ENCODE results near the gene THOP1. TPM values are rescaled to one million over a fixed set of nuclear protein-coding genes. Genes with fewer than 3 reads are reported as not detected.
A peak's percentile ranks its signal among the peaks of the same experiment; 100 is the strongest.

The THOP1 gene
- total RNA-seq, 2 donors from 2014 or later = 40.5 to 145 TPM

- ATAC-seq (no peak), DNase-seq (ENCODE audit: low spot score in 2 of 2) (no peak)
- H3K9me3 Mint-ChIP-seq = peaks cover 9 to 20% of the 10 kb centered on the region in 2 donors
- H3K36me3 Mint-ChIP-seq = peaks cover 18 to 38% of the 10 kb centered on the region in 2 donors
- H3K27ac Mint-ChIP-seq = no peak overlapping the region
Measured at GRCh38 chr19:2846180-2846894, 61.0 kb downstream of the THOP1 start.

GRCh38 chr19:2847507-2847906 lies 62.2 kb downstream of the THOP1 start:
- H3K27ac Mint-ChIP-seq = no peak overlapping the region
- no peak for DNase-seq (ENCODE audit: low spot score in 2 of 2)
- peaks cover 29 to 45% of the 10 kb centered on the region in 2 donors for H3K36me3 Mint-ChIP-seq
- H3K9me3 Mint-ChIP-seq = peaks cover 13 to 28% of the 10 kb centered on the region in 2 donors
- no peak for ATAC-seq

- ATAC-seq (no peak), DNase-seq (ENCODE audit: low spot score in 2 of 2) (no peak)
- Mint-ChIP-seq H3K36me3 (peaks cover 40 to 54% of the 10 kb centered on the region in 2 donors), H3K27ac (no peak overlapping the region), H3K9me3 (peaks cover 24 to 37% of the 10 kb centered on the region in 2 donors)
Measured at GRCh38 chr19:2848616-2849015, 63.3 kb downstream of the THOP1 start.

GRCh38 chr19:2850256-2850925 lies 65.1 kb downstream of the THOP1 start:
- peak in 1 of 2 donors; percentile 89 for ATAC-seq
- no peak for DNase-seq (ENCODE audit: low spot score in 2 of 2)
- Mint-ChIP-seq H3K27ac (peak overlapping the region in 1 of 2 donors; percentile 66), H3K36me3 (peaks cover 54 to 63% of the 10 kb centered on the region in 2 donors), H3K9me3 (peaks cover 34 to 50% of the 10 kb centered on the region in 2 donors)

- Mint-ChIP-seq H3K9me3 (peaks cover 34 to 53% of the 10 kb centered on the region in 2 donors), H3K36me3 (peaks cover 53 to 68% of the 10 kb centered on the region in 2 donors), H3K27ac (no peak overlapping the region)
- DNase-seq (ENCODE audit: low spot score in 2 of 2) (no peak), ATAC-seq (no peak)
Measured at GRCh38 chr19:2852598-2852997, 67.3 kb downstream of the THOP1 start.

- peaks cover 53 to 68% of the 10 kb centered on the region in 2 donors for H3K36me3 Mint-ChIP-seq
- ATAC-seq = no peak
- DNase-seq (ENCODE audit: low spot score in 2 of 2) = no peak
- peaks cover 34 to 53% of the 10 kb centered on the region in 2 donors for H3K9me3 Mint-ChIP-seq
- no peak overlapping the region for H3K27ac Mint-ChIP-seq
Measured at GRCh38 chr19:2853015-2853606, 67.8 kb downstream of the THOP1 start.

- ATAC-seq (no peak), DNase-seq (ENCODE audit: low spot score in 2 of 2) (no peak)
- H3K36me3 Mint-ChIP-seq = peaks cover 57 to 71% of the 10 kb centered on the region in 2 donors
- peaks cover 34 to 52% of the 10 kb centered on the region in 2 donors for H3K9me3 Mint-ChIP-seq
- no peak overlapping the region for H3K27ac Mint-ChIP-seq
Measured at GRCh38 chr19:2854849-2855248, 69.5 kb downstream of the THOP1 start.

GRCh38 chr19:2856457-2857050 lies 71.3 kb downstream of the THOP1 start:
- DNase-seq (ENCODE audit: low spot score in 2 of 2) = no peak
- Mint-ChIP-seq H3K9me3 (peaks cover 24 to 40% of the 10 kb centered on the region in 2 donors), H3K27ac (peak overlapping the region in 1 of 2 donors; percentile 42), H3K36me3 (peaks cover 43 to 54% of the 10 kb centered on the region in 2 donors)
- ATAC-seq = peak in 1 of 2 donors; percentile 89

GRCh38 chr19:2858864-2859263 lies 73.6 kb downstream of the THOP1 start:
- no peak for ATAC-seq
- H3K9me3 Mint-ChIP-seq = peaks cover 7 to 22% of the 10 kb centered on the region in 2 donors
- H3K36me3 Mint-ChIP-seq = peaks cover 20 to 30% of the 10 kb centered on the region in 2 donors
- no peak overlapping the region for H3K27ac Mint-ChIP-seq
- no peak for DNase-seq (ENCODE audit: low spot score in 2 of 2)

- DNase-seq (ENCODE audit: low spot score in 2 of 2) (no peak), ATAC-seq (no peak)
- no peak overlapping the region for H3K27ac Mint-ChIP-seq
- H3K36me3 Mint-ChIP-seq = no peaks in the 10 kb centered on the region
- H3K9me3 Mint-ChIP-seq = peaks cover 0 to 9% of the 10 kb centered on the region in 2 donors
Measured at GRCh38 chr19:2863816-2864215, 78.5 kb downstream of the THOP1 start.

Other genes starting within 250 kb of the THOP1 start
- gene GNG7, start 82.8 kb upstream of the THOP1 start, total RNA-seq = under 1 TPM; 0.30 to 0.84 TPM
- gene DIRAS1, start 64.1 kb upstream of the THOP1 start, total RNA-seq = under 1 TPM; 0.11 to 0.72 TPM
- 10 to 100 TPM; 24.8 to 27.3 TPM for gene SLC39A3, start 45.5 kb upstream of the THOP1 start, total RNA-seq
- gene SGTA, start 2.2 kb upstream of the THOP1 start, total RNA-seq = 10 to 100 TPM; 48.7 to 54.4 TPM
- 1 to 10 TPM in 1 of 2 donors, under 1 TPM in 1; 0.77 to 1.8 TPM for gene ZNF554, start 34.4 kb downstream of the THOP1 start, total RNA-seq
- gene ZNF555, start 56.0 kb downstream of the THOP1 start, total RNA-seq = 1 to 10 TPM; 1.3 to 2.8 TPM
- under 1 TPM in 1 of 2 donors, not detected in 1; 0.30 TPM for gene ZNF556, start 81.8 kb downstream of the THOP1 start, total RNA-seq
- 1 to 10 TPM; 3.9 to 5.2 TPM for gene ZNF57, start 115.4 kb downstream of the THOP1 start, total RNA-seq
- 10 to 100 TPM in 1 of 2 donors, 1 to 10 TPM in 1; 3.7 to 11.2 TPM for gene ZNF77, start 159.5 kb downstream of the THOP1 start, total RNA-seq
- 1 to 10 TPM; 3.3 to 8.2 TPM for gene TLE6, start 192.1 kb downstream of the THOP1 start, total RNA-seq
- gene TLE2, start 243.8 kb downstream of the THOP1 start, total RNA-seq = 1 to 10 TPM; 4.5 to 5.0 TPM